ENCODE data around the gene SH3RF1.

The SH3RF1 gene

DNA sequence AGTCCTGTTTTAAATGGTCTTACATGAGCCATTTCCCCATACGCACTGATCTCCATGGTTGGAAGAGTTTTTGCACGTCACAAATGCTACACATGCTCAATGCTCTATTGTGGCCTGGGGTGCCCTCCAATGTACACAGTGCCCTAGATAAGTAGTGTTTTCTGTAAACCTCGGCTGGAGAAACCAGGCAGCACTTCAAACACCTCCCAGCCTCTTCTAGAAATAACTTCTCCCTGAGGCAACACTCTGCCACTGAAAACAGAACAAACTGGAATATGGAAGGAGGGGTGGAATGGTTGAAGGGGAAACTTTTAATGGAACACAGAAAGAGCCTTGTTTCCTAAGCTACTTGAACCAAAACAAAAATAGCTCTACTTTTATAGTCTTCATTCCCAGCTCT lies 136.8 kb downstream of the SH3RF1 start:
- Histone ChIP-seq H3K27me3 (ENCODE audit: control insufficient read depth in 1 of 2, insufficient read depth in 2 of 2, low read length in 2 of 2) (no peaks in the 10 kb centered on the region), H3K4me1 (ENCODE audit: insufficient read depth, low read length) (peaks cover 9% of the 10 kb centered on the region), H3K4me3 (ENCODE audit: low read depth in 1 of 2, low read length in 2 of 2) (no peak overlapping the region), H3K36me3 (ENCODE audit: insufficient read depth, low read length) (peaks cover 8% of the 10 kb centered on the region), H3K9ac (ENCODE audit: low read length) (no peak overlapping the region), H3K9me3 (ENCODE audit: low read length) (no peaks in the 10 kb centered on the region), H3K27ac (ENCODE audit: low read depth, low read length) (no peak overlapping the region)

GRCh38 chr4:169132561-169133305 lies 138.0 kb downstream of the SH3RF1 start:
- Histone ChIP-seq H3K36me3 (ENCODE audit: insufficient read depth, low read length) (peaks cover 8% of the 10 kb centered on the region), H3K27ac (ENCODE audit: low read depth, low read length) (no peak overlapping the region), H3K9ac (ENCODE audit: low read length) (no peak overlapping the region), H3K4me3 (ENCODE audit: low read depth in 1 of 2, low read length in 2 of 2) (no peak overlapping the region), H3K27me3 (ENCODE audit: control insufficient read depth in 1 of 2, insufficient read depth in 2 of 2, low read length in 2 of 2) (no peaks in the 10 kb centered on the region), H3K4me1 (ENCODE audit: insufficient read depth, low read length) (peaks cover 9% of the 10 kb centered on the region), H3K9me3 (ENCODE audit: low read length) (no peaks in the 10 kb centered on the region)

DNA sequence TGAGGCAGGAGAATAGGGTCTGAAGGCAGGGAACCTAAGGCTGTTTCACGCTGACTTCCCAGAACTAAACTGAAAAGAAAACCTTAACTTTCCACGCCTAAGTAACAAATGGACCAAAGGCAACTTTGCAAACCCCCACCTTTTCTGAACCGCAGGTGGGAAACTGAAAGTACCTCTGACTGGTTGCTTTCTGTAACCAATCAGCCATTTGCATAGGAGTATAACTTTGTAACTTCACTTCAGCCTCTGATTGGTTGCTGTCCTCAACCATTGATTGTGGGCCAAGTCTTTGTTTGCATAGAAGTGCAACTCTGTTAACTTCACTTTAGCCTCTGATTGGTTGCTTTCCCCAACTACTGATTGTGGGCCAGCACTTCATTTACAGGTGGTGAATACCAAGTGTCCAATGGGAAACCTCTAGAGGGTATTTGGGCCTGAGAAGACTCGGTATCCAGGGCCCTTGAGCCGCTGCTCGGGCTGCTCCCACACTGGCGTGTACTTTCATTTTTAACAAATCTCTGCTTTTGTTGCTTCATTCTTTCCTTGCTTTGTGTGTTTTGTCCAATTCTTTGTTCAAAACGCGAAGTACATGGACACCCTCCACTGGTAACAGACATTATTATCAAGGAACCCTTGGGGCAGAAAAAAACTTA lies 139.1 kb downstream of the SH3RF1 start:
- H3K27ac ChIP-seq (ENCODE audit: low read depth, low read length): no peak overlapping the region
- H3K9me3 ChIP-seq (ENCODE audit: low read length): no peaks in the 10 kb centered on the region
- no peak overlapping the region for H3K4me3 ChIP-seq (ENCODE audit: low read depth in 1 of 2, low read length in 2 of 2)
- H3K27me3 ChIP-seq (ENCODE audit: control insufficient read depth in 1 of 2, insufficient read depth in 2 of 2, low read length in 2 of 2): no peaks in the 10 kb centered on the region
- H3K36me3 ChIP-seq (ENCODE audit: insufficient read depth, low read length): peaks cover 8% of the 10 kb centered on the region
- peaks cover 9% of the 10 kb centered on the region for H3K4me1 ChIP-seq (ENCODE audit: insufficient read depth, low read length)
- no peak overlapping the region for H3K9ac ChIP-seq (ENCODE audit: low read length)

DNA sequence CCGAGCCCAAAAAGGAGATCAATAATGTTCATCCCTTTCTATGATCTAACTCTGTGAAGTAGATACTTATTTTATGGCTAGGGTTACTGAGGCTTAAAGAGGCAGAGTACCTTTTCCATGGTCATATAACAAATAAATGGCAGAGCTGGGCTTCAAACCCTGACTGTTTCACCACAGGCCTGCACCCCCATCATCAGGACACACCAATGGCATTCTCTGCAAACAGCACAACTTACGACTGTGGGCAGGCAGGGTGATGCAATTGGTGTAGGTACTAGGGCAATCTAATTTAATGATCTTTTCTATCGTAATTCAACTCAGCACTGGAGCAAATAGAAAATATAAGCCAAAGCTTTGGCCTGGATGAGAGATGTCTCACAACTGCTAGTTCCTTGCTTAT lies 141.9 kb downstream of the SH3RF1 start:
- Histone ChIP-seq H3K4me1 (ENCODE audit: insufficient read depth, low read length) (peaks cover 2% of the 10 kb centered on the region), H3K27ac (ENCODE audit: low read depth, low read length) (no peak overlapping the region), H3K9ac (ENCODE audit: low read length) (no peak overlapping the region), H3K36me3 (ENCODE audit: insufficient read depth, low read length) (peaks cover 4% of the 10 kb centered on the region), H3K4me3 (ENCODE audit: low read depth in 1 of 2, low read length in 2 of 2) (no peak overlapping the region), H3K27me3 (ENCODE audit: control insufficient read depth in 1 of 2, insufficient read depth in 2 of 2, low read length in 2 of 2) (no peaks in the 10 kb centered on the region), H3K9me3 (ENCODE audit: low read length) (no peaks in the 10 kb centered on the region)

DNA sequence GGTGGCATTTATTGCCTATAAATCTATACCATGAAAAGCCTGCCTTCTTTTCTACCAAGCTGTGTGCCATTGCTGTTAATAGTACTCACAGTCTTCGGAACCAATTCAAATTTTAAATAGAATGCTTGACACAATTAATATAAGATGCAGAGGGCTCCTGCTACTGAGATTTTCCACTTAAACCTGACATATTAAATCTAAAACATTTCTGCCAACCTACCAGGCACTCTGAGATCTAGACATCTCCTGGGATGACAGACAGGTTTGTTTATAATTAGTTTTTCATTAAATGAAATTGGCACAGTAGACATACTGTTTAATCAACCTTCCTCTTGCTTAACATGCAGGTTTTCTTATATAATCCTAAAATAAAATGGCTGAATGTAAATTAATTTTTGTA lies 143.4 kb downstream of the SH3RF1 start:
- no peak overlapping the region for H3K4me3 ChIP-seq (ENCODE audit: low read depth in 1 of 2, low read length in 2 of 2)
- no peak overlapping the region for H3K27ac ChIP-seq (ENCODE audit: low read depth, low read length)
- H3K9me3 ChIP-seq (ENCODE audit: low read length): no peaks in the 10 kb centered on the region
- no peaks in the 10 kb centered on the region for H3K4me1 ChIP-seq (ENCODE audit: insufficient read depth, low read length)
- no peak overlapping the region for H3K9ac ChIP-seq (ENCODE audit: low read length)
- no peaks in the 10 kb centered on the region for H3K27me3 ChIP-seq (ENCODE audit: control insufficient read depth in 1 of 2, insufficient read depth in 2 of 2, low read length in 2 of 2)
- peaks cover 4% of the 10 kb centered on the region for H3K36me3 ChIP-seq (ENCODE audit: insufficient read depth, low read length)

DNA sequence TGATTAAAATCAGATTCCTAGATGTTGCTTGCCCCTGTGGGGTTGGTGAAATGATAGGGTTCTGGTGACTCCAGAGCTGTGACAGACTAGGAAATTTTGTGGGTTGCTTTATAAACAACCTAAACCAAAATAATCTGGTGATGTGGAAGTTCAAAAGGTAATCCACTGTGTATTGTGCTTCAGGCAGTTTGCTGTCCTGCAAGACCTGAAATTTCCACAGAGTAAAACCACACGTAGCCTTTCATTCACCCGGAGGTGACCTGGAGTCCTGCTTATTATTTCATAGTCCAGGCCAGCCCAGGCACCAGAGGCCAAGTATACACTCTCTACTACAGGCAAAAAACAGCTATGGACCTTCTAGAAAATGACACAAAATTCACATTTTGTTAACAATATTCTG lies 146.1 kb downstream of the SH3RF1 start:
- H3K27ac ChIP-seq (ENCODE audit: low read depth, low read length): no peak overlapping the region
- no peaks in the 10 kb centered on the region for H3K9me3 ChIP-seq (ENCODE audit: low read length)
- H3K36me3 ChIP-seq (ENCODE audit: insufficient read depth, low read length): peaks cover 19% of the 10 kb centered on the region
- H3K4me1 ChIP-seq (ENCODE audit: insufficient read depth, low read length): no peaks in the 10 kb centered on the region
- no peaks in the 10 kb centered on the region for H3K27me3 ChIP-seq (ENCODE audit: control insufficient read depth in 1 of 2, insufficient read depth in 2 of 2, low read length in 2 of 2)
- no peak overlapping the region for H3K4me3 ChIP-seq (ENCODE audit: low read depth in 1 of 2, low read length in 2 of 2)
- H3K9ac ChIP-seq (ENCODE audit: low read length): no peak overlapping the region

DNA sequence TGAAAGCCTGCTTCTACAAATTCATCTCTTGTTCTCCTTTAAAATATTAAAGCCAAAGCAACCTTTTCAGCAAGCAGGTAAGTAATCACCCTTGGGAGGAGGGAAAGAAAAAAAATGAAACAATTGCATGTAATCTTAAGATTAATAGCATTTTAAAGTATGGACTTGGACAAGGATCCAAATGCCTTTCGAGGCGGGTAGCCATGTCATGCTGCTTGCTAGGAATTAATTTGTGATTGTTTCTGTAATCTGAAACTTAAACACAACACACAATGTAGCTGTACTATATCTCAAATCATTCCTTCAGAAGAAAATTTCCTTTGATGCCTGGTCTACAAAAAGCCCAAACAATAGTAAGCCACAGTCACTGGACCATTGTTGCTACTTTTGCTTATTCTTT lies 148.3 kb downstream of the SH3RF1 start:
- Histone ChIP-seq H3K4me1 (ENCODE audit: insufficient read depth, low read length) (no peaks in the 10 kb centered on the region), H3K27me3 (ENCODE audit: control insufficient read depth in 1 of 2, insufficient read depth in 2 of 2, low read length in 2 of 2) (no peaks in the 10 kb centered on the region), H3K36me3 (ENCODE audit: insufficient read depth, low read length) (peaks cover 18% of the 10 kb centered on the region), H3K4me3 (ENCODE audit: low read depth in 1 of 2, low read length in 2 of 2) (no peak overlapping the region), H3K9ac (ENCODE audit: low read length) (no peak overlapping the region), H3K9me3 (ENCODE audit: low read length) (no peaks in the 10 kb centered on the region), H3K27ac (ENCODE audit: low read depth, low read length) (no peak overlapping the region)

DNA sequence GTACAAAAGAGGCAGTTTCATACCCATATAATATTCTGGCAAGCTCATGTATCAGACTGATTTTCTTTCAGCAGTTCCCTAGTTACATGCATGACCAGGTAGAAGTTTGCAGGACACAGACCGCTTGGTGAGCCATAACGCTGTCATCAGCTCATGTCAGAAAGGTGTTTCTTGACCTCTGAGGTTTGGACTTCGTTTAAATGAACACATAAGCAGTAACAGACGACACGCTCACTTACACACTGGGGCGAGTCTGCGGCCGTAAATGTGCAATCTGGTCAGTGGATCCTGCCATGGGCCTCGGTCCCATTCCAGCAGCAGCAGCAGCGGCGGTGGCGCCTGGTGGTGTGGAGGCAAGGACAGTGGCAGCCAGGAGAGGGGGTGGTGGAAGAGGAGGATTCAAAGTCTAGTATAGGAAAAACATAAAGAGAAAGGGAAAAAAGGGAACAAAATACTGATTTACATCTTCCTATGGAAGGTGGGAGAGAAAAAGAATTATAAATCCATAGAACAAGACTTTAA lies 148.8 kb downstream of the SH3RF1 start:
- H3K4me3 ChIP-seq (ENCODE audit: low read depth in 1 of 2, low read length in 2 of 2): no peak overlapping the region
- H3K9me3 ChIP-seq (ENCODE audit: low read length): no peaks in the 10 kb centered on the region
- H3K4me1 ChIP-seq (ENCODE audit: insufficient read depth, low read length): no peaks in the 10 kb centered on the region
- H3K9ac ChIP-seq (ENCODE audit: low read length): no peak overlapping the region
- peaks cover 18% of the 10 kb centered on the region for H3K36me3 ChIP-seq (ENCODE audit: insufficient read depth, low read length)
- H3K27ac ChIP-seq (ENCODE audit: low read depth, low read length): no peak overlapping the region
- no peaks in the 10 kb centered on the region for H3K27me3 ChIP-seq (ENCODE audit: control insufficient read depth in 1 of 2, insufficient read depth in 2 of 2, low read length in 2 of 2)

DNA sequence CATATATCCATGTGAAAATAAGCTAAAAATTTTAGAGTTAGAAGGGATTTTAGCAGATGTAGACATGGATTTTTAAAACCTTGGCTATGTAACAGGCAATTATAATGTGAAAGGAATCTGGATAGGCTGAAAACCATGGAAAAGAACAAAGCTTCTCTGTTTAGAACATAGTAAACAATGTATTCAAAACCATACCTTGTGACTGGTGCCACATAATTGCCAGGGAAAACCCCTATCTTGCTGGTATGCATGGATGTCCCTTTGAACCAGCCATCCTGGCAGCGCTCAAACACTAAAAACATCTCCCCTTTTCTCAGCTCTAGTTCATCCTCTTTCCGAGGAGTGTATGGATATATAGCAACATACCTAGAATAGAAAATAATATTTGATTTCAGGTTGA lies 150.1 kb downstream of the SH3RF1 start:
- Histone ChIP-seq H3K4me1 (ENCODE audit: insufficient read depth, low read length) (no peaks in the 10 kb centered on the region), H3K36me3 (ENCODE audit: insufficient read depth, low read length) (peaks cover 24% of the 10 kb centered on the region), H3K27me3 (ENCODE audit: control insufficient read depth in 1 of 2, insufficient read depth in 2 of 2, low read length in 2 of 2) (no peaks in the 10 kb centered on the region), H3K9ac (ENCODE audit: low read length) (no peak overlapping the region), H3K4me3 (ENCODE audit: low read depth in 1 of 2, low read length in 2 of 2) (no peak overlapping the region), H3K9me3 (ENCODE audit: low read length) (no peaks in the 10 kb centered on the region), H3K27ac (ENCODE audit: low read depth, low read length) (no peak overlapping the region)

- H3K27ac ChIP-seq (ENCODE audit: low read depth, low read length): no peak overlapping the region
These were observed 151.2 kb downstream of the SH3RF1 start for GRCh38 chr4:169119536-169119935.

DNA sequence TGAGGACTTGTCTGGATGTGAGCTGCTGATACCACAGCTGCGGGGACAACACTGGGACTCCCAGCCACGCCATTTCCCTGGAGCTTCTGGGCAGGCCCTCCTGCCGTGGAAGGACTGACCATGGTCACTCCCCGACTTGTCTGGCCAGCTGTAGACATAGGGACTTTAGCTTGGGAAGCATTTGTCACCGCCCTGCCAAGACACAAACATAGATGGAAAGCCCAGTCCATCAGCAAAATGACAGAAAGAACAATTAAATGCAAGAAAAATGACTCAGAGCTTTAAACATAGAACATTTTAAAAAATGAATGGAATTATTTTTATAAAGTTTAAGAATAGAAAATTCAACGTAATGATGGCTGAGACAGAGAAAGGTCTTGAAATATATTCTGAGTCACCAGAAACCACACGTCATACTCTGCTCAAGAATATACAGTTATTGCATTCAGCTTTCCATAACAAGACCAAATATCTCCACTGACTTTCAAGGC lies 153.1 kb downstream of the SH3RF1 start:
- no peaks in the 10 kb centered on the region for H3K4me1 ChIP-seq (ENCODE audit: insufficient read depth, low read length)
- H3K27ac ChIP-seq (ENCODE audit: low read depth, low read length): no peak overlapping the region
- H3K9ac ChIP-seq (ENCODE audit: low read length): no peak overlapping the region
- no peak overlapping the region for H3K4me3 ChIP-seq (ENCODE audit: low read depth in 1 of 2, low read length in 2 of 2)
- H3K9me3 ChIP-seq (ENCODE audit: low read length): no peaks in the 10 kb centered on the region
- no peaks in the 10 kb centered on the region for H3K27me3 ChIP-seq (ENCODE audit: control insufficient read depth in 1 of 2, insufficient read depth in 2 of 2, low read length in 2 of 2)
- peaks cover 24% of the 10 kb centered on the region for H3K36me3 ChIP-seq (ENCODE audit: insufficient read depth, low read length)

More at GRCh38 chr4:169119536-169119935, 151.2 kb downstream of the SH3RF1 start:
- no peaks in the 10 kb centered on the region for H3K4me1 ChIP-seq (ENCODE audit: insufficient read depth, low read length)
- no peak overlapping the region for H3K9ac ChIP-seq (ENCODE audit: low read length)
- H3K9me3 ChIP-seq (ENCODE audit: low read length): no peaks in the 10 kb centered on the region
- no peaks in the 10 kb centered on the region for H3K27me3 ChIP-seq (ENCODE audit: control insufficient read depth in 1 of 2, insufficient read depth in 2 of 2, low read length in 2 of 2)
- no peak overlapping the region for H3K4me3 ChIP-seq (ENCODE audit: low read depth in 1 of 2, low read length in 2 of 2)
- H3K36me3 ChIP-seq (ENCODE audit: insufficient read depth, low read length): peaks cover 24% of the 10 kb centered on the region

All from muscle layer of colon (tissue), 2 donors.